HG03066 (cell line): ENCODE data around the gene MRPL54.
"Not testable (repeated sequence)": the region's sequence is repeated elsewhere in the genome, so short reads cannot be mapped to it uniquely, and the experiment has no call there.

Experiments used
- ATAC-seq: cut with Tn5 transposase; IDR thresholded peaks from one replicate; pipeline ENCODE4 v1.9.1; 2021; ENCODE audit warnings: low read depth; ENCODE audit not compliant: unreplicated experiment

The MRPL54 gene

DNA sequence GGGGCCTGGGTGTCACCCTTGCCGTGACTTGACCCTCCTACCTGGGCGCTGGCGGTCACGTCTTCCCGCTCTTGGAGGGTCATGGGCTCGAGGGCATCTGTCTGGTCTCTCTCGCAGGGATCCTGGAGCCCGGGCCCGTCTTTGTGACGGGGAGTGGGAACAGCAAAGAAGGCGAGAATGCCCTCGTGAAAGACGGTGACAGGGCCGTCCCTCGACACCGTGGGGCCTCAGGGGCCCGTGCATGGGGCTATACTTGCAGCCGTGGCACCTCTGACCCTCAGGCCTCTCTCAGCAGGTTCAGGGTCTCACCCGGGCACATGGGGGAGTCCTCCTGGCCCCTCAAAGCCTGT lies 44.6 kb downstream of the MRPL54 start:
- no peak for ATAC-seq

DNA sequence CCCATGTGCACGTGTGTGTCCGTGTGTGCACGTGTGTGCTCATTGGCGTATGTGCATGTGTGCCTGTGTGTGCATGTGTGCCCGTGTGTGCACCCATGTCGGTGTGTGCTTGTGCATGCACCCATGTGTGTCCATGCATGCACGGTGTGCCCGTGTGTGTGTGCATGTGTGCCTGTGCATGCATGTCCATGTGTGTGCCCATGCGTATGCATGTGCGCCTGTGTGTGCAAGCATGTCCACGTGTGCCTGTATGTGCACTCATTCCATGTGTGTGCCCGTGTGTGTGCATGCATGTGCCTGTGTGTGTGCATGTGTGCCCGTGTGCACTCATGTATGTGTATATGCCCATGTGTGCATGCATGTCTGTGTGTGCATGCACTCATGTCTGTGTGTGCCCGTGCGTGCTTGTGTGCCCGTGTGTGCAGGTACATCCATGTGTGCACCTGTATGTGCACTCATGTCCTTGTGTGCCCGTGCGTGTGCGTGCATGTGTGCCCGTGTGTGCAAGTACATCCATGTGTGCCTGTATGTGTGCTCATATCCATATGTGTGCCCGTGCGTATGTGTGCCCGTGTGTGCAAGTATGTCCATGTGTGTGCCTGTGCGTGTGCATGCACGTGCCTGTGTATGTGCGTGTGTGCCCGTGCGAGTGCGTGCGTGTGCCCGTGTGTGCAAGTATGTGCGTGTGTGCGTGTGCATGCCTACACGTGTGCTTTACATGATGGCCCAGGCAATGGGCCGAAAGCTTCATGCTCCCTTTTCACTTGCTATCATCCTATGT lies 45.3 kb downstream of the MRPL54 start:
- no peak for ATAC-seq

DNA sequence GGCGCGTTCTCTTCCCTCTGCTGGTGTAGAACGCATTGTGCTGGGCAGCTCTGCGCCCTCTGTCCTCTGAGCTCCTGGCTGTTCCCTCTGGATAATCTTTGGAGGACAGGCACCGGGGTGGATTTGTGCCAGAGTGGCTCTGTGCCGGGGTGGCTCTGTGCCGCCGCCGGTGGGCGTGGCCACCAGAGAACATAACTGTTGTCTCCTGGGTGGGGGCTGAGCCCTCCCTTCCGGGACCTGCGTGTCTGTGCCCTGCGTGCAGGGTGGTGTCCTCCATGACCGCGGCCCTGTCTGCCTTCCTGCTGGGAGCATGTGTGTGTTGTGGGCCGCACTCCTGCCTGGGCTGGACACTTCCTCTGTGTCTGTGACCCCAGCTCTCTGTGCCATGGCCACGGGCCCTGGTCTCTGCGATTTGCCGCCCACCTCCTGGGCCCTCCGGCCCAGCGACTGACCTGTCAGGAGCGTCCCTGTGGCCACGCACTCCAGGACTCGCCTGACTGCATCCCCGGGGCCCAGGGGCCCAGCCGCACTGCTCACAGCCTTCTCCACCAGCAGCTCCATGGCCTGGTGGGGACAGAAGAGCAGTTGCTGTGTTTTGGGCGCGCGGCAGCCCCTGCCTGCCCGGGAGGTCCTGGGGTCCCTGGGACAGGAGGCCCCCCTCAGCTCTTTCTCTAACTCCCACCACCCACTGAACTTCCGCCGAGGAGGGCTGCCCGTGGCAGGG lies 46.1 kb downstream of the MRPL54 start:
- ATAC-seq = no peak

GRCh38 chr19:3809881-3810707 lies 47.6 kb downstream of the MRPL54 start:
- ATAC-seq = no peak

DNA sequence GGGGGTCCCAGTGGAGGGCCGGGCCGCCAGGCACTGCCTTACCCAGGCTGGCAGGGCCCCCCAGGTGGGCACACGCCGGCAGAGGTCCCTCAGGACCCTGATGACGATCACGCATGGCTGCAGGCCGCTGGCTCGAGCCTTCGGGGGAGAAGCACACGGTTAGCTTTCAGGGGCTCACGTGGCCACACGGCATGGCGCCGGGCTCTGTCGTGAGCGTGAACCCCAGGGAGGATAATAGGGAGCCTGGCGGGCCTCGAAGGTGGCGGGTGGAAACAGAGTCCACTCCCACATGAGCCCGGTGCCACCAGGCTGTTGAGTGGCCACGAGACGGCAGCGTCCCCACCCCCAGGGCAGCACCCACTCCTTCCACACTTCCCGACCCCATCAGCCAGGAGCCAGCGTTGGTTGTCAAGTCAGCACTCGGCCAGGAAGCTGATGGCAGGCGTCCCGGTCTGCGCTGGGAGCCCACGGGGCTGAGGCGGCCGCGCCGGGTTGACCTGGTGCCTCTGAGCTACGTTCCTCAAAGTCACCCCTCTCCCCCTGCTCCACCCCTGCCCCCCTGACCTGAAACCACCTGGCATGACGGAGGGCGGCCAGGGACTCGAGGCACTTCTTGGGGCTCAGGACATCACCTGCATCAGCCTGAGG lies 48.4 kb downstream of the MRPL54 start:
- ATAC-seq = no peak

DNA sequence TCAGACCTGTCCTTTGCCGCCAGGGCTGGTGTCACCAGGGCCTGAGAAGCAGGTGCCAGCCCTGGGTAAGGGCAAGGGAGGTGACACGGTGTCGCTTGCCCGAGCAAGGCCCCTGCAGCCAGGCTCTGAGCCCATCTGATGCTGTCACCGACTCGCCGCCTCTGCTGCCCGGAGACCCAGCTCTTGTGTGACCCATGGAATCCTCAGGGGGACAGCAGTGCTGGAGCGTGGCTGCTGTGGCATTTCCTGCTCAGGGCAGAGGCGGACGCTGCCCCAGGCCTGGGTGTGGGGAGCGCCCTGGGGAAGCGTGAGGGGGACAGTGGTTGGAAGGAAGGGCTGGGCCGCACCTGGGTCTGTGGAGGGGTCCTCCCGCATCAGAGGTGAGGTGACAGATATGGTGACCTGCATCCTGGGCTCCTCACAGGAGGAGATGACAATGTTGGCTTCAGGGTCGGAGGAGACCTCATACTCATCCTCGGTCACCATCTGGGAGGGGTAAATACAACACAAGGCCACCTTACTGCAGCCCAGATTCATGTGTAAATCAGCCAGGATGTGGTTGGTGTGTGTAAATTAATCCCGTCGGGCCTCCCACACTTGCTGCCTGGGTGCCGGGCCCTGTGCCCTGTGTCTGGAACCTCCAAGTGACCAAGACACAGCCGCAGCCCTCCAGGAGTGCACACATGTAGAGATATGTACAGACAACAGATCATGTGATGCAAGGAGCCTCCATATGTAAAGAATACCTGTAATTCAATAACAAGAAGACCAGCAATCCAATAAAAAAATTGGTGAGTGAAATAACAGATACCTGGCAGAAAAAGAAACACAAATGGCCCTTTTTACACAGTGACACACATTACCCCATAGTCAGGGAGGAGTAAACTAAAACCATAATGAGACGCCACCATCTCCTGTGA lies 51.3 kb downstream of the MRPL54 start:
- ATAC-seq = no peak

GRCh38 chr19:3814648-3815047 lies 52.2 kb downstream of the MRPL54 start:
- no peak for ATAC-seq

DNA sequence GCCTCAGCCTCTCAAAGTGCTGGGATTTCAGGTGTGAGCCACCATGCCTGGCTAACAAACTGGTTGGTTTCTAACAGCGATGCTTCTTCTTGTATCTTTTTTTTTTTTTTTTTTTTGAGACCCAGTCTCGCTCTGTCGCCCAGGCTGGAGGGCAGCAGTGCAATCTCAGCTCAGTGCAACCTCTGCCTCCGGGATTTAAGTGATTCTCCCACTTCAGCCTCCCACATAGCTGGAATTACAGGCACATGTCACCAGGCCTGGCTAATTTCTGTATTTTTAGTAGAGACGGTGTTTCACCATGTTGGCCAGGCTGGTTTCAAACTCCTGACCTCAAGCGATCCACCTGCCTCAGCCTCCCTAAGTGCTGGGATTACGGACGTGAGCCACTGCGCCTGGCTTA lies 53.7 kb downstream of the MRPL54 start:
- not testable (repeated sequence) for ATAC-seq

DNA sequence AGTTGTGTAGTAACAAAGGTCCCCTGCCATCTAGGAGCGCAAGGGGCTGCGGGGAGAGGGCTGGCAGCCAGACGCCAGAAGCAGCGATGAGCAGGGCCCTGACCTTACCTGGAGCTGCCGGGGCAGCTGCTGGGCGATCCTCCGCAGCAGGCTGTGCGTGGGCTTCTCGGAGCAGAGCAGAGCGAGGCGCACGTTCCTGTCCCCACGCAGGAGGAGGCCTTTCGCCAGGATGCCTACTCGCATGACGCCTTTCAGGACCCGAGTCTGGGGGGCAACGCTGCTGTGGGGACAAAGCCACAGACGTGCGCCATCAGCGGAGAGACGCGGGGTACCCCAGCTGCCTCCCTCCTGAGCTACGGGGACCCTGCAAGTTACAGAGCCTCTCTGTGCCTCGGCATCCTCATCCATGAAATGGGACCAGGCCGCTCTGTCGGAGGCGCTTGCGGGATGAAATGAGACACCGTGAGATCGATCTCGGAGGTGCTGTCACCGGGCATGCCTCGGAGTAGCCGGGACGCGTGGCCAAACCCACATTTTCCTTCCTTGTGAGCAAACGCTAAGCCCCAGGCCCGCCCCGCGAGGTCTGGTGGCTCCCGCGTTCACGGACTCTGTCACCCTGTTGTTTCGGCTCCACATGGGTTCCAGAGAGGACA lies 54.2 kb downstream of the MRPL54 start:
- no peak for ATAC-seq
